Forelimb muscle (tissue), 1 donor: ENCODE results near the gene MORN4. TPM values are rescaled to one million over a fixed set of nuclear protein-coding genes. Genes with fewer than 3 reads are reported as not detected.
"Not testable (repeated sequence)": the region's sequence is repeated elsewhere in the genome, so short reads cannot be mapped to it uniquely, and the experiment has no call there.

Source experiments
- DNase-seq: peaks from one replicate; pipeline ENCODE4 v3.0.0-alpha.2; 2013; ENCODE audit warnings: low read depth
- polyA plus RNA-seq: library from polyadenylated mRNA; unstranded; fragments of 120-200 nt; gene quantifications from one replicate; pipeline ENCODE4 v1.2.1, GENCODE V29; 2013; ENCODE audit not compliant: insufficient read length

Gene MORN4
- polyA plus RNA-seq, 1 donor: 4.2 TPM

DNA sequence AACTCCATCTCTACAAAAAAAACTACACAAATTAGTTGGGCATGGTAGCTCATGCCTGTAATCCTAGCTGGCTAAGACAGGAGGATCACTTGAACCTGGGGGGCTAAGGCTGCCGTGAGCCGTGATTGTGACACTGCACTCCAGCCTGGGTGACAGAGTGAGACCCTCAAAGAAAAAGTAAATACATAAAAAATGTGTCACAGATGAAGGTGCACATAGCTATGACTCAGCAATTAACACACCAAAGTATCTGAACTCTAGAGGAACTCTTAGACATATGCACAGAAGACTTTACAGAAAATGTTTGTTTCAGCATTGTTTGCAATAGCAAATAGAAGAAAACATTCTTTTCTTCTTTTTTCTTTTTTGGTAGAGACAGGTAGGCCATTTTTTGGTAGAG, 35.5 kb downstream of the MORN4 start:
- no peak for DNase-seq

DNA sequence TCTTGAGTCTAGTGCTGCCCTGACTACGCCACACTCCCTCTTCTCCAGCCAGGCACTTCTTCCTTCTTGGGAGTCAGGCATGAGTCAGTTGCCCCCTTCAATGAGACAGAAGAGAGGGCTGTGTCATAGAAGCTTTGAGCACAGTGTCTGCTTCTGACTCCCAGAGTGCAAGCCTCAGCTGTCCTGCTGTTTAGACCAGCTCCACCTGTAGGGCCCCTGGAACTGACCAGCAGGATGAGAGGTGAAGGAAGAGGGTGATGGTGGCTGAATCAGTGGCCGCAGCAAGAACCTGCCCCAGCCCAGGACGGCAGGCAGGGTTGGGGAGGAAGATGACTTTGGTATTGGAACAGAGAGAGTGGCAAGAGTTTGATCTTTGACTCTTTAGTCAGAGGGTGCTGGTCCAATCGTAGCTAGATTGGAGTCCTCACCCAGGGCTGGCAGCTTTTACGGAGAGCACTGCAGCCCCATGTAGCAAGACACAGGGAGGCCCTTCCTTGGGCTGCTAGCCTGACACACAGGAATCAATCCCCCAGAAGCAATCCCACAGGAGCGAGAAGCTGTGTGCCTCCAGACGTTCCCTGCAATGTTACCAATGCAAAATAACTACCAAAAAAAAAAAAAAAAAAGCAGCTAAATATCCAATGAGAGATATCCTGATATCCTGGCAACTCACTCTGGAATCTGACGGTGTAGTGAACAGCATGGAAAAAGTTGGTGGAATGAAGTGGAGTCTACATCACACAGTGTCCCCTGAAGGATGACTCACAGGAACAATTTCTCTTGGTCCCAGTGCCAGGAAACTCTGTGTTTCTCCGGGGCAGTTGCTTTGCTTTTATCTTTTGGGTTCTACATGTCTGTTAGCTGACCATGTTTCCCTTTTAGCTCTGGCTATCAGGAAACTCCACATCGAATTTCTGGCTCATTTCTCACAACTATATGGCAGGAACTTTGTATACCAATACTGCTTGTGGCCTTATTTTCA, 36.9 kb downstream of the MORN4 start:
- peak; percentile 56 for DNase-seq

DNA sequence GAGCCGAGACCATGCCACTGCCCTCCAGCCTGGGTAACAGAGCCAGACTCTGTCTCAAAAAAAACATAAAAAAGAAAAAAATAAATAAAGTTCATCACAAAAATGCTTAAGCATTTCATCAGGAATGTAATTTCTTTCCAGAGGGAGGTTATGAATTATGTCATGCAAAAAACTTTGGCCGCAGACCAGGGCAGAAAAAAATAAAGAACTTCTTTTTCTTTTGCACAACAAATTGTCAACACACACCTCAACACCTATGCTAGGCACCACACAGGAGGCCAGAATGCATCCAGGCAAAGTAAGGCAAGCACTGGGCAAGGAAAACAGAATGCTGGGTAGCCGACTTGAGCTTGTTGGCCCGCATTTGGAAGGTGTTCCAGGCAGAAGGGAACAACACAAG, 39.9 kb downstream of the MORN4 start:
- DNase-seq: no peak

DNA sequence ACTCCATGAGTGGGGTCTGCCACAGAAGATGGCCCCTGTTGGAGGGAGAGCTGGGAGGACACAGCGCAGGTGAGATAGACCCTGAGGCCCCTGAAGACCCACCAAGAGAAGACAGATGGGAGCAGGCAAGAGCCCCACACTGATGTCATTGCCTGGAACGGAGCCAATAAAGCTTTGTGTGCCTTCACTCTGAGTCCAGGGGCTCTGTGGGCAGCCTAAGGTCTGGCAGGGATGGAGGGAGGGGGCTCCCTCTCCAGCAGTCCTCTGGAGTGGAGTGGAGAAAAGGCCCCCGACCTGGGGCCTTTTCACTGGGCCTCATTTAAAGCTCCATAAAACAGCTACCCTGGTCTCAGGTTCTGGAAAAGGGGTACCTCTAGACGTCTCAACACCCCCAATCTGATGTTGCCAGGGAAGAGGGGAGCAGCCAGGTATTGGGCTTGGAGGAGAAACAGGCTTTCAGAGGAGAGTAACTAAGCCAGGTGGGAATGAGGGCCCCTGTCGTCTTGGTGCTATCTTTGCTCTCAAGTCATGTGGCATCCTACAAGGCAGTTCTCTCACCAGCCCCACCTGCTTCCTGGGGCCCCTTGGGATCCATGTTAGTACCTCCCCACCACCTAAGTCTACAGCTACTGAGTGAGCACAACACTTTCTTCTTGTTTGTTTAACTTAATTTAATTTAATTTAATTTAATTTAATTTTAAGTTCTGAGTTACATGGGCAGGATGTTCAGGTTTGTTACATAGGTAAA, 42.4 kb downstream of the MORN4 start:
- no peak for DNase-seq

DNA sequence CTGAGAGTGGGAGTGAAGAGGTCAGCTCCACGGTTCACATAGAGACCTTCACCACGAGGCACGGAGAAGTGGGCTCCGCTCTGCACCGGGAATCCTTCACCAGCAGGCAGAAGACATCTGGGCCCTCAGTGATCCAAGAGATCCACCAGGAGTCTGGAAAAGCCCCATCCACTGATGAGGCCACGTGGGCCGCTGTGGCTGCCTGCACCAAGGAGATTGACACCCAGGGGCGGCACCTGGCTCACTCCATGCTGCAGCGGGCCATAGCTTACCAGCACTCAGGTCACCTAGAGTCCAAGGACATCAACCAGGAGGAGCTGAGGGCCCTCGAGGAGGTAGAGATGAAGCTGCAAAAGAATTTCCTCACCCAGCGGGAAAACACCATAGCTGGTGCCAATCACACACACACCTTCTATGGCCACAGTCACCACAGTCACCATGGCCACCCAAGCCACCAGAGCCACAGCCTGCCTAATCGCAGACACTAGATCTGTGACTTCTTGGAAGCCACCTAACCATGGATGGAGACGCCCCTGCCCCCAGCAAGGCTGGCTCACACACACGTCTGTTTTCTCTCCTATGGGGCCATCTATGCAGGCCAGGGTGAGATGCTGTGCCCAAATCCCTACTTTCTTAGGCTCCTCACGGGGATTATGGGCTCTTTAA, 43.1 kb downstream of the MORN4 start:
- DNase-seq: no peak

DNA sequence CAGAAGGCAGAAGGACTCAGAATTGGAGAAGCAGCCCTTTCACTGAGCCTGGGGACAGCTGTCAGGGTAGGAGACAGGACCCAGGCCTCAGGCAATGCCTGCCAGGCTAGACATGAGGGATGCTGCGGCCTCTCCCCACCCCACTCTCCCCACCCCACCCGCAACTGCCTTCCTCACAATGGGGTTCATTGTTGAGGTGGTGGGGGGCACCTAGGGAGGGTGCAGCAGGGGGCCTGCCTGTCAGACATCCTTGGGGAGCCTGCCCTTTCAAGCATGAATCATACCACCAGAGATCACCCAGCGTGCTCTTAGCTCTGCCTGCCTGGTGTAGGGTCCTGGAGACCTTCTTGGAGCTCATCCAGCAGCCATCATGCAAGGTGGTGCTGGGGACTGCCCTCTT, 43.8 kb downstream of the MORN4 start, which contains the start of gene C10orf62:
TSS of gene C10orf62 (plus strand) at position 243 of the 400 bp plus-strand sequence. CDS start 177 bp downstream, outside the sequence.
- no peak for DNase-seq

DNA sequence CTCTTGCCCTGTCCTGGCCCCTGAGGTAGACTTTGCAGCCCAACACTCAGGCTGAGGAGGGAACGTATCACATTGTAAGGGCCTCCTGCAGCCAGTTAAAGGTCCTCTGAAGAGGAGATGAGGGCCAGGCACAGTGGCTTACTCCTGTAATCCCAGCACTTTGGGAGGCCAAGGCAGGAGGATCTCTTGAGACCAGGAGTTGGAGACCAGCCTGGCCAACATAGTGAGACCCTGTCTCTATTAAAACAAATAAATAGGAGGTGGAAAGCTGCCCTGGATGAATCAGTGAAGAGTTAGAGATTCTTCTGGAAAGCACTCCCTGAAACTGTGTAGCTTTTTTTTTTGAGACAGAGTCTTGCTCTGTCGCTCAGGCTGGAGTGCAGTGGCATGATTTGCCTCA, 46.1 kb downstream of the MORN4 start:
- DNase-seq: no peak

DNA sequence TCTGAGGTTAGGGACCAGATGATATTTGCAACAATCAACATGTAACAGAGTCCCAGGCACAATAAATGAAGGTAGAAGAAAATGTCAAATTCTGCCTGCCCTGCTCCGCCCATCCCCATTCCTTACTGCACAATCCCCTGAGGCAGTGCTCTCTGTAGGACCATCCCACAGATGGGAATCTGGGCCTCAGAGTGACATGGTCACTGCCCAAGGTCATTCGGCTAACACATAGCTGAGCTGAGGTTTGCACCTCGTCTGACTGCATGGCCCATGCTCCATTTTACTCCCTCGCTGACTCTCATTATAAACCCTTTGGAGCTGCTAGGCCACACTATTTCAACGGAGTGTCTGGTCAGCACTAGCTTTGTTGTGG, 47.9 kb downstream of the MORN4 start:
- no peak for DNase-seq

DNA sequence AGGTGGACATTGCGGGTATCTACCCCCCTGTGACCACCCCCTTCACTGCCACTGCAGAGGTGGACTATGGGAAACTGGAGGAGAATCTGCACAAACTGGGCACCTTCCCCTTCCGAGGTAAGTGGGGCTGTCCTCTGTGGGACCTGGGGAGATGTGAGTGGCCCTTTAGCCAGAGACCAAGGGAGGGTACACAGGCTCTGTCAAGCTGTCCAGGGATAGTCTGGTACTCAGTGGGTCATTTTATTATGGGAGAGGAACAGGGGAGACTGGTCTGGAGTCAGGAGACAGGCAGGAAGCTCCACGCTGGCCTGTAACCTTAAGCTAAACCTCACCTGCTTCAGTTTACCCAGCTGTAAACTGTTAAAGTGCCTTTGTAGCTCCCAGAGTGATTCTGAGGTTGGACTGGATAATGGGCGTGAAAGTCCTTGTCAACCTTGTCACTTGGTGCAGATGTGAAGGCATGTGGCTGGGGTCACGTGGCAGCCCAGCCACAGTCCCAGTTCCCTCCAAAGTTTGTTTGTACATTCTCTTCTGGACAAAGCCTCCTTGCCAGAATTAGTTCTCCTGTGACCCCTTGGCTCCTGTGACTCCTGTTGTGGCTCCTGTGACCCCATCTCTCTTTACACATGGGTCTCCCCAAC, 48.4 kb downstream of the MORN4 start:
- DNase-seq: no peak

DNA sequence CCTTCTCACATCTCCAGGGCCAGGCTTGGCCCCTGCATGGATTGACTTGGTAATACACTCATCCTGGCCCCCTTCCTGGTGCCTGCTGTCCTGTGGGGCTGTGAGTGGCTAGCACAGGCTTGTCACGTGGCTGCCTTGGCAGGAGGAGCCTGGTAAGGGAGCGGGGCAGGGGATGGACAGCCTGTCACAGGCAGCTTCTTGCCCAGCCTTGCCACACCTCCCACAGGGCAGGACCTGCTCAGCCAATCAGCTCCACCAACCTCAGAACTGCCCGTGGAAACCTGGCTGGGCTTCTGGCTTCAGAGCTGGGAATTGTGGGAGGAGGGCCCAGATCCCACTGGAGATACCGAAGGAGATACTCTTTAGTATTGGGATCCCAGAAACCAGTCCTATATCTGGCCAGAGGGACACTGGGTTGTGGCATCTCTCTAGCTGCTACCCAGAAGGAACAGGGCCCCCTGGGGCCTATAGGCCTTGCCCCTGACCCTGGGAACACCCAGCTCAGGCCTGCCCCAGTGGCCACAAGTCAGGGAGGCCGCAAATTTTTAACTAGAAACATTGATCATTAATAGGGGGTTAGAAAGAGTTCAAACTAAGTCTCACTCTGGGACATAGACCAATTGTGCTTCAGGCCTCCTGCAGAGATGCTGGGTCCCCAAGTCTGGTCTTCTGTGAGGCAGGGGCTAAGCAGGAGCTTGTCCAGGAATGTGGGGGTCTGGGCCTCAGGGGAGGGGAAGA, 49.1 kb downstream of the MORN4 start, which contains the start of gene HOGA1:
TSS of gene HOGA1 (plus strand) at position 330 of the 738 bp plus-strand sequence. CDS start at position 645, 315 bp downstream.
- no peak for DNase-seq

DNA sequence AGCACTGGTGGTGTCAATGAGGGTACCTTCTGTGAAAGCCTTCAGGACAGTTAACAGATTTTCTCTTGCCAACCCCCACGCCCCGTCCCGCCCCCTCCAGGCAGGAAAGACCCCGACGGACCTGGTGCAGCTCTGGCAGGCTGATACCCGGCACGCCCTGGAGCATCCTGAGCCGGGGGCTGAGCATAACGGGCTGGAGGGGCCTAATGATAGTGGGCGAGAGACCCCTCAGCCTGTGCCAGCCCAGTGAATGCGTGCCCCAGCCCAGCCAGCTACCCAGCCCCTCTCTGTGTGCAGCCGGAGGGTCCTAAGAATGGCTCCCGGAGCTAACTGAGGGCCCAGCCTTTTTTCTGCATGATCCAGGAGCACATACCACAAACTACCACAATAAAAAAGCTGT, 49.8 kb downstream of the MORN4 start:
- no peak for DNase-seq

DNA sequence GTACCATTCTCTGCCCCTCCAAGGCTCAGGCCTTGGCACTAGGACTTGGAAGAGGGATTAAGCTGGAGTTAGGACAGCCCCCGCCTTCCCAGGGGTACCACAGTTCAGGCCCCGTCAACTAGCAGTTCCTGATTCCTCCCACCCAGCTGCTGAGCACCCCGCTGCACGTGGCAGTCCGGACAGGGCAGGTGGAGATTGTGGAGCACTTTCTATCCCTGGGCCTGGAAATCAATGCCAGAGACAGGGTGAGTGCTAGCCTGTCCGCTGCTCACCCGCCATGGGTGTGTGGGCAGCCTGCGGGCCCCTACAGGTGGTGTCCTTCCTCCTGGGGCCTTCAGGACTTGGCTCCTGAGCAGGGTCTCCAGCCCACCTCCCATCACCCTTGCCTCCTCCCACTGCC, 51.1 kb downstream of the MORN4 start:
- DNase-seq: no peak

DNA sequence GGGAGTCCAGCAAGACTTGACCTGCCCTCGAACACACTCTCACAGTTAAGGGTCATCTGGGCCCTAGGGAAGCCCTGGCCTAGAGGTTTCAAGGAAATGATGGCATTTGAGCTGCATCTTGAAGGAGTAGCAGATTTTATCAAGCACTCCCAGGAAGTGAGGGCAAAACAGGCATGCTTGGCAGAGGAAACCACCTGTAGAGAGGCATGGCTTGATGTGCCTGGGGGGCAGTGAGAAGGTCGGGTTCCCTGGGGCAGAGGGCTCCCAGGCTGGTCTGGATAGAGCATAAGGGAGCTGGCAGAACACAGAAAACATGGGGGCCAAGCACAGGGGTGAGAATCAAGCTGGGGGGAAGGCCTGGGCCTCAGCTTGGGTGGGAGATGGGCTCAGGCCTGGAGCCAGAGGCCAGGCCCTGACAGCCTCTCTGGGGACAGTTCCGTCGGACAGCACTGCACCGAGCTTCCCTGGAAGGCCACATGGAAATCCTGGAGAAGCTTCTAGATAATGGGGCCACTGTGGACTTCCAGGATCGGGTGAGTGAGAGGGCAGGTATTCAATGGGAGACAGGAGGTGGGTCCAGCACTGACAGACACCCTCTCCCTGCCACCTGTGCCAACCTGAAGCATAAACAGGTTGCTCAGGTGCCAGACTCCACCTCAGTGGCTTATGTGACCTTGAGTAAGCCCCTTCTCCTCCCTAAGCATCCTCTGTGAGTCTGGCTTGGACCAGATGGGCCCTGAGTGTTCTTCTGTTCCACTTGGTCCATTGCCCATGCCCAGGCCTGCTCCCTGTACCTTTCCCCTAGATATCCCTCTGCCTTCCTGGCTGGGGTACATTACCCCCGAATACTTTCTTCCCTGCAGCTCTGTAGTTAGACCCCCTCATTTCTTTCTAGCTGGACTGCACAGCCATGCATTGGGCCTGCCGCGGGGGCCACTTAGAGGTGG, 52.6 kb downstream of the MORN4 start:
- no peak for DNase-seq

DNA sequence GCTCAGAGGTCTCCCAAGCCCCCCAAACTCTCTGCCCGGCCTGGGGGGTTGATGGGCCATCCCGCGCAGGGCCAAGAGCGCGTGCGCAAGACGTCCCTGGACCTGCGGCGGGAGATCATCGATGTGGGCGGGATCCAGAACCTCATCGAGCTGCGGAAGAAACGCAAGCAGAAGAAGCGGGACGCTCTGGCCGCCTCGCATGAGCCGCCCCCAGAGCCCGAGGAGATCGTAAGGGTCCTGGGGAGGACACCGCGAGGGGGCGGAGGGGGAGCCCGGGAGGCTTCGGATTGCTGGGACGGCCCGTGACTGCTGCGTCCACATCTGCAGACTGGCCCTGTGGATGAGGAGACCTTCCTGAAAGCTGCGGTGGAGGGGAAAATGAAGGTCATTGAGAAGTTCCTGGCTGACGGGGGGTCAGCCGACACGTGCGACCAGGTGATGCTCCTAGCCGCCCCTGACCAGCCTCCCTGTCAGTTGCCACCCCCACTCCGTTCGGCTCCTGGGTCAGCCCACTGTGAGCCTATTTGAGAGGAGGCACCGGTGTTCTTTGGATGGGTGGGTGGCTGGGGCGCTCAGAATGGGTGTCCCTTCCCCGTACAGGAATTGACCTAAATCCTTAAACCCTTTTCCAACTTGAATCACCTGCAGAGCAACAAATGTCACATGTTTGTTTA, 55.0 kb downstream of the MORN4 start:
- no peak for DNase-seq

DNA sequence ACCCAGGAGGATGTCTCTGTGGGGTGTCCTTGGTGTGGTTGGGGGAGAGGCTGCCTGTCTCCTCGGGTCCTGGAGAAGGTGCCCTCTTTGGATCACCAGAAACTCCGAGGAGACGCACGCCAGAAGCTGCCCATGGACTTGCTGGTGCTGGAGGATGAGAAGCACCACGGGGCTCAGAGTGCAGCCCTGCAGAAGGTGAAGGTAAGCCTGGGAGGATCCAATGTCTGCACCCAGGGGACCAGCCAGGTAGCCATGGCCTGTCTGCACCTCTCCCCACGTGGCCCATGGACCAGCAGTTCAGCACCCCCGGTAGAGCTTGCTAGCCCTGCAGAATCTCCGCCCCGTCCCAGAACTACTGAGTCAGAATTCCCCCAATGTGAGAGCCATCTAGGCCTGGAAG, 55.6 kb downstream of the MORN4 start:
- DNase-seq: no peak

DNA sequence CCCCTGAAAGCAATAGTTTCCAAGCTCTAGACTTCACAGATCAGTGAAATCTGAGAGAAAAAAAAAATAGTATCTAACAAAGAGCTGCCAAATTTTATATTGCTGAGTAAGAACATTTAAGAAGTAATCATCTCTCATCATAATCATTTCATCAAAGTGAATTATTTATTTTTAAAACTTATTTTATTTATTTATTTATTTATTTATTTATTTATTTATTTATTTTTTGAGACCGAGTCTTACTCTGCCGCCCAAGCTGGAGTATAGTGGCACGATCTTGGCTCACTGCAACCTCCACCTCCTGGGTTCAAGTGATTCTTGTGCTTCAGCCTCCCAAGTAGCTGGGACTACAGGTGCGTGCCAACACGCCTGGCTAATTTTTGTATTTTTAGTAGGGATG, 56.8 kb downstream of the MORN4 start:
- DNase-seq: not testable (repeated sequence)

DNA sequence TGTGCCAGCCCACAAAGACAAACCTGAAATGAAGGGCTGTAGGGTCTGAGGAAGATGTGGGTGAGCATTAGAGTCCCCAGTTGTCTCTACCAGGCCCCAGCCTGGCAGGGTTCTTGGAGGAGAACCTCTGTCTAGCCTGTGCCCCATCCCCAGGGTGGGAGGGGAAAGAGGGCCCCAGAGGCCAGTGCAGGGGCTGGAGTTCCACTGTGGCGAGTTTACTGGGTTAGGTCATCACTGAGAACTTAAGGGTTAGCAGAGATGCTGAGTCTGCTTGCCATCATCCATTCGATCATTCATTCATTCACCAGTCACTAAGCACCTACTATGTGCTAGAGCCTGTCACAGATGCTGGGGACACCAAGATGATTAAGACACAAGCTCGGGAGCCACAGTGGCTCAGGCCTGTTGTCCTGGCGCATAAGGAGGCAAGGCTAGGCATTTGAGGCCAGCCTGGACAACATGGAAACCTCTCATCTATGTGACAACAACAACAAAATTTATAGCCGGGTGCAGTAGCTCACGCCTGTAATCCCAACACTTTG, 58.1 kb downstream of the MORN4 start:
- no peak for DNase-seq

DNA sequence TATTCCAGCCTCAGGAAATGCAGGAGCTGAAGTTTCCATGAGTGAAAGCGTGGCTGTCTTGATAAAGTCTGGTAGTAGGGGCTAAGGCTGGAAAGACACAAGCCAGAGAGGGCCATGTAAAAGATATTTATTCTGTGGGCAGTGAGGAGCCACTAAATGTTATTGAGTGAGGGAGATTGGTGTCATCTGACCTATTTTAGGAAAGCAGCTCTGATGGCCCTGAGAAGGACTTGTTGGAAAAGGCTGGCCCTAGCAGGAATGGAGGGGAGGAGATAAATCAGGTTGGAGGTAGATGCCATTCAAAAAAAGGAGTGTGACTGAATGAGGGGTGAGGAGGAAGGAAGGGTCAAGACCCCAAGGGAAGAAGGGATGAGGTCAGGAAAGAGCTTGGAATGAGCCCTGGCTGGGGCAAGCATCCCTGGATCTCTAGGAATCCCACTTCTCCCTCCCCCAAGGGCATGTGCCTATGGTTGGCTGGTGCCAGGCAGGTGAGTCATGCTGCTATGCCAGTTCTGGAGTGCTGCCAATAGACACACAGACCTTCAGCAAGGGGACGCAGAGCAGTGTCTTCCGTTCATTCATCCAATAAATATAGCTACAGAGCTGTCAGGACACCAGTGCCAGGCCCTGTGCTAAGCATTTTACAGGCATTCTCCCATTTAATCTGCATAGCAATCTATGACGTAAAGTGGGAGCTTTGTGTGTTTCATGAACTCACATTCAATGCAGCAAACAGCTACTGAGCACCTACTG, 58.8 kb downstream of the MORN4 start:
- no peak for DNase-seq
